Brain microvascular endothelial cell (primary cell): ENCODE data around the gene LRRK1.

Source experiments
- DNase-seq: peaks from one replicate; pipeline ENCODE4 v3.0.0-alpha.2; 2020
- H3K27ac ChIP-seq: fragments of 250-450 bp; sonication (Bioruptor Pico); 2 replicates; pipeline ENCODE4 v1.5.1; 2020; ENCODE audit warnings: mild to moderate bottlenecking, moderate library complexity
- H3K27me3 ChIP-seq: fragments of 250-450 bp; sonication (Bioruptor Pico); replicated peaks from 2 replicates; pipeline ENCODE4 v1.5.1; 2020; ENCODE audit warnings: mild to moderate bottlenecking
- H3K36me3 ChIP-seq: fragments of 250-450 bp; sonication (Bioruptor Pico); replicated peaks from 2 replicates; pipeline ENCODE4 v1.5.1; 2020; ENCODE audit warnings: mild to moderate bottlenecking
- H3K4me3 ChIP-seq: 2 replicates; pipeline ENCODE4 v1.5.1; 2011; ENCODE audit warnings: low read depth, mild to moderate bottlenecking, control low read depth, low read length, moderate library complexity
- CTCF ChIP-seq: IDR thresholded peaks from 2 replicates; pipeline ENCODE4 v1.5.1; 2011; ENCODE audit warnings: low read depth, mild to moderate bottlenecking, moderate library complexity, low read length, control low read depth, inconsistent platforms; ENCODE audit errors: missing control alignments
- in situ Hi-C: cut with HindIII; loops from 2 replicates; pipeline ENCODE4 v1.10.0; 2017; ENCODE audit warnings: low sequenced_read_pairs, low pct_ligation_motif_present

Gene LRRK1

GRCh38 chr15:101029971-101030661, 111.0 kb downstream of the LRRK1 start:
- no peak for TF ChIP-seq CTCF
- no peak overlapping the region for H3K27ac ChIP-seq
- no peak for DNase-seq
- H3K27me3 ChIP-seq, result no peaks in the 10 kb centered on the region
- H3K4me3 ChIP-seq, result no peak overlapping the region
- in situ Hi-C loops, result loop anchor here (10.0 kb wide), 1 partner anchor 225 kb away; the partner anchor contains the start of gene CHSY1
- no peaks in the 10 kb centered on the region for H3K36me3 ChIP-seq

GRCh38 chr15:101031213-101031612, 112.1 kb downstream of the LRRK1 start:
- no peak for TF ChIP-seq CTCF
- Histone ChIP-seq H3K27me3 (no peaks in the 10 kb centered on the region), H3K4me3 (no peak overlapping the region), H3K36me3 (no peaks in the 10 kb centered on the region), H3K27ac (no peak overlapping the region)
- in situ Hi-C loops, result no loop called here
- no peak for DNase-seq

DNA sequence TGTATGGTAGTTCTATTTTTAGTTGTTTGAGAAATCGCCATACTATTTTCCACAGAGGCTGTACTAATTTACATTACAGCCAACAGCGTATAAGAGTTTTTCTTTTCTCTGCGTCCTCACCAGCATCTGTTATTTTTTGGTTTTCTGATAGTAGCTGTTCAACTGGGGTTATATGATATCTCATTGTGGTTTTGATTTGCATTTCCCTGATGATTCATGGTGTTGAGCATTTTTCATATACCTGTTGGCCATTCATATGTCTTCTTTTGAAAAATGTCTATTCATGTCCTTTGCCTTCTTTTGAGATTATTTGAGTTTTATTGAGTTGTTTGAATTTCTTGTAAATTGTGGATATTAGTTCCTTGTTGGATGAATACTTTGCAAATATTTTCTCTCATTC, 114.6 kb downstream of the LRRK1 start:
- Histone ChIP-seq H3K27me3 (no peaks in the 10 kb centered on the region), H3K36me3 (no peaks in the 10 kb centered on the region), H3K4me3 (no peak overlapping the region), H3K27ac (no peak overlapping the region)
- DNase-seq, result no peak
- TF ChIP-seq CTCF, result no peak
- in situ Hi-C loops, result no loop called here

DNA sequence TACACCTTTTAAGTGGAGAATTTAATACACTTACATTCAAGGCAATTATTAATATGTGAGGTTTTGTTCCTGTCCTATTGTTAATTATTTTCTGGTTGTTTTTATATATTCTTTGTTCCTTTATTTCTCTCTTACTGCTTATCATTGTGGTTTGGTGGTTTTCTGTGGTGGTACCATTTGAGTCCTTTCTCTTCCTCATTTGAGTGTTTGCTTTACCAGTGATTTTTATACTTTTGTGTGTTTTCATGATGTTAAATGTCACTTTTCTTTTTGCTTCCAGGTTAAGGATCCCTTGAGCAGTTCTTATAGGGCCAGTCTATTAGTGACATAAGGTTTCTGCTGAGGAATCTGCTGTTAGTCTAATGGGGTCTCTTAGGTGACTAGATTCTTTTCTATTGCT, 116.5 kb downstream of the LRRK1 start:
- no peak for DNase-seq
- Histone ChIP-seq H3K36me3 (no peaks in the 10 kb centered on the region), H3K4me3 (no peak overlapping the region), H3K27me3 (no peaks in the 10 kb centered on the region), H3K27ac (no peak overlapping the region)
- in situ Hi-C loops, result no loop called here
- no peak for TF ChIP-seq CTCF

DNA sequence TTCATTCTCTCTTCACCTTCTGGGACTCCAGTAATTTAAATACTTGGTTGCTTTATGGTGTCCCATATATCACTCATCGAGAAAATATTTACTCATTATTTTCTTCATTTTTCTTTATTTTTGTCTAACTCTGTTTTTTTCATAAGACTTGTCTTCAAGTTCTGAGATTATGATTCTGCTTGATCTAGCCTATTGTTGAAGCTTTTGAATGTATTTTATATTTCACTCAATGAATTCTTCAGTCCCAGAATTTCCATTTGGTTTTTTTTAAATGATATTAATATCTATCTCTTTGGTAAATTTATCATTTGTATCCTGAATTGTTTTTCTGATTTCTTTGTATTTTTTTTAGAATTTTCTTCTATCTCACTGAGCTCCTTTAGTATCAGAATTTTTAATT, 117.0 kb downstream of the LRRK1 start:
- no peak for DNase-seq
- no peak for TF ChIP-seq CTCF
- H3K4me3 ChIP-seq, result no peak overlapping the region
- H3K27me3 ChIP-seq, result no peaks in the 10 kb centered on the region
- H3K27ac ChIP-seq, result no peak overlapping the region
- H3K36me3 ChIP-seq, result no peaks in the 10 kb centered on the region
- in situ Hi-C loops, result no loop called here
